Panc1 (cell line): ENCODE data around the gene ADARB1.

ENCODE experiments used
- CTCF ChIP-seq: fragments of 450-650 bp; IDR thresholded peaks from 2 replicates; pipeline ENCODE4 v1.5.1; 2017; ENCODE audit warnings: mild to moderate bottlenecking
- REST ChIP-seq, 2 experiments: IDR thresholded peaks; 2 replicates each; pipeline ENCODE4 v1.6.1; 2011 to 2012; ENCODE audit warnings: low read depth in 2 of 2, control low read depth in 1 of 2, low read length in 1 of 2, mild to moderate bottlenecking in 1 of 2, moderate library complexity in 1 of 2; ENCODE audit not compliant: insufficient read depth in 1 of 2
- TCF7L2 ChIP-seq: IDR thresholded peaks from 2 replicates; pipeline ENCODE4 v1.6.1; 2011; ENCODE audit warnings: mild to moderate bottlenecking, low read depth, low read length, inconsistent platforms

GRCh38 chr21:45225041-45225740, 150.8 kb downstream of the ADARB1 start:
- no peak for TF ChIP-seq CTCF
- no peak for TF ChIP-seq TCF7L2
- TF ChIP-seq REST (IDR thresholded peaks at IDR 0.05; ENCODE audit: insufficient read depth in 1 of 2, low read depth in 2 of 2, low read length in 1 of 2): no peak
